GM19468 (cell line): Measurements from ENCODE around the gene XPNPEP1.

Source experiments
- ATAC-seq: cut with Tn5 transposase; IDR thresholded peaks from one replicate; pipeline ENCODE4 v1.9.1; 2021; ENCODE audit warnings: mild to moderate bottlenecking, moderate library complexity, moderate number of reproducible peaks; ENCODE audit not compliant: unreplicated experiment; ENCODE audit errors: extremely low read depth

The XPNPEP1 gene

DNA sequence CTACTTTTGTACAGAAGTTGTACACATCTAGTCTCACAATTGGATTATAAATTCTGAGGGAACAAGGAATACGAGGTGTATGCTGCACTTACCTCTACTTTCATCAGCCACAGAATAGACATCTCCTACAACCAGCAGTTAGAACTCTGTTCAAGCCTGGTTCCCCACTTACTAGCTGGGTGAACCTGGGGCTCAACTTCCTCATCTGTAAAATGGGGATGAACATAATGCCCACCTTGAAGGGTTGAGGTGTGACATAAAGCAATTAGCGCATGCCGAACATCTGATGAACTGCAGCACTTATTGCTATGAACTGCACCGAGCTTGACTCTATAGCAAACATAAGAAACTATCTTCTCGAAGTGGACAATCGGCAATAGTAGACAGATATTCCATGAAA lies 25.3 kb downstream of the XPNPEP1 start:
- ATAC-seq = no peak

GRCh38 chr10:109895848-109896247 lies 27.5 kb downstream of the XPNPEP1 start:
- no peak for ATAC-seq

DNA sequence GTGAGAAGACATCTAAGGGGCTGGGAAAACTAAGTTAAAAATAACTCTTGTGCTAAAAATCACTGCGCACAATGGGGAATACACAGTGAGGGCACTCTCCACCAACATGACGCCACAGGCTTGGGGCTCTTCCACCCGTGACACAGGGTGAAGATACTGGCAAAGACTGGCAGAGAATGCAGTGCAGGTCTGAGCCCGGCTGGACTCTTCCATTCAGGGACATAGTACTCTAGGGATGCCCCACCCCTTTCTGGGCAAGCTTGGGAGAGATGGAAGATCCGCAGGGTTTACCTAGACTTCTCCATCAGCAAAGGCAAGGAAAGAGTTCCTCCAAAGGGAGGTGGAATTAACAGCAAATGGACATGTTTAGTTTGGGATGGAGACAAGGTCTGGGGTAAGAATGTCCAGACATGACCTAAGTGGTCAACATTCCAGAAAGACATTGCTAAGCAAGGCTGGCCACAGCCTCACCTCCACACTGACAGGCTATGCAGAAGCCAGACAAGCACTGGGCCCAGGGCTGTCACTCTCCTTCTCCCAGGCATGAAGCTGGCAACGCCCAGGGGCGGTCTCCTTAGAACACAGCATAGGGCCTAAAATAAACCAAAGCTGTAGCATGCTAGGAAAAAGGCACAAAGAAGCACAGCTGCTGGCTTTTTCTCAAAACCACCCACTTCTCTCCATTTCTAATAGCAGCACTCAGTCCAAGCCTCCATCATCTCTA lies 28.1 kb downstream of the XPNPEP1 start:
- ATAC-seq = no peak

DNA sequence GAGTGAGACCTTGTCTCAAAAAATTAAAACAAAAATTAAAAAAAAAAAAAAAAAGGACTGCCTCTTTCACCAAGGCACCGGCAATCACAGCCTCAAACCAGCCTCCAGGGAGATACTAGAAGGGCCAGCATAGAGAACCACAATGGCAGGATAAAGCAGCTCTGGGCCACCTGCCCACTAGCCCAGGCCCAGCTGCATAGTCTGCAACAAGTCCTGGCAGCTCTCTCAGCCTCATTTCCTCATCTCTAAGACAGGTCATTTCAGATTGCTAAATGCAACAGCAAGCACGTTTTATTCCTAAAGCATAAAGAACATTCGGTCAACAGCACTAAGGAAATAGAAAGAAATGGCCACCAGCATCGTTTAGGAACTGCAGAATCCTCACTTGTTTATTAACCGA lies 28.8 kb downstream of the XPNPEP1 start:
- no peak for ATAC-seq

DNA sequence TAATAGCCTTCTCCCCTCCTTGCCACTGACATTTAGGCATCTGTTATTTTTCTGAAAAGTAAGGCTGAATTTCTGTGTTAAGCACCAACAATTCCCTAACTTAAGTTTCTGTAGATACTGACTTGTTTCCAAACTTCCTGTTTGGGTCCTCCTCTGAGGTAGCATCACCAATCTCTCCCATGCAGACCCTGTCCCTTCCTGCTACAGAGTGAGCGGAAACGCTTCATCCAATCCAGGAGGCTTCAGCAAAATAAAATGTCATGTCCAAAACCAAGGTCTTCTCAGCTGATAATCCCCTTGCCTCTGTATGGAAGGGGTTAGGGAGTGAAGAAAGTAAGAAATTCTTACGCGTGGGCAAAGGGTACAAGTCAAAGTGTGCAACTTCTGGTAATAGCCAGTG lies 29.9 kb downstream of the XPNPEP1 start:
- ATAC-seq = no peak

DNA sequence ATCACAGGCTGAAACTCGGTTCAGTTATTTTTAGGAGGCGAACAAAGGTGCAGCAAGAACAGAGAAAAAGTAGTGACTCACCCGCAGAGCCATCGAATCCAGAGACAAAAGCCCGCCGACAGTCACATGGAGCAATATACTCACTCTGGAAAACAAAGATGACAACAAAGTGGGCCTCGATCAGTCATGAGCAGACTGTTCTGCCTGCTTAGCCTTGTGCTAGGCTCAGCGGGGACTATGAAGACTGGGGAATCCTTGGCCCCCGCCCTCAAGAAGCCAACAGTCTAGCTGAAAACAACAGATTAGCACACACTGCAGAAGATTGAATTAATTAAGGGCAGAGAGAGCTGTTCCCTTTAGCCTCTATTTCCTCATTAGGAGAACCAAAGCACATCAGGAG lies 30.4 kb downstream of the XPNPEP1 start:
- ATAC-seq = no peak

GRCh38 chr10:109892117-109892516 lies 31.2 kb downstream of the XPNPEP1 start:
- ATAC-seq = no peak

DNA sequence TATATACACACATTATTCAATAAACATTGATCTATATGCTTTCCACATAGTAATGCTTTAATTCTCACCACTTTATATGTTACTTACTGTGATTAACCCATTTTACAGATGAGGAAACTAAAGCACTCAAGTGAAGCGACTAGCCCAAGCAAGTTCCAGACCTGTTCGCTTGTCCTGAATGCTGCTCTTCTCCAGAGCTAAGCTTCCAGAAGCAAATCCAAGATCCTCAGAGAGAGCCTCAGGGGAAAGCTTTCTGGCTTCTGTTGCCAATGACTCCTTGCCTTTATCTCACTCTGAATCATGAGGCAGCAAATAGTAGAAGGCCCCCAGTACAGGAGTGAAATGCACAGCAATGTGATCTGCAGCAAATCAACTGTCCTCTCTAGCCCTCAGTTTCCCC lies 32.2 kb downstream of the XPNPEP1 start:
- no peak for ATAC-seq

- ATAC-seq = no peak
Observed at GRCh38 chr10:109889867-109890266, 33.4 kb downstream of the XPNPEP1 start.

DNA sequence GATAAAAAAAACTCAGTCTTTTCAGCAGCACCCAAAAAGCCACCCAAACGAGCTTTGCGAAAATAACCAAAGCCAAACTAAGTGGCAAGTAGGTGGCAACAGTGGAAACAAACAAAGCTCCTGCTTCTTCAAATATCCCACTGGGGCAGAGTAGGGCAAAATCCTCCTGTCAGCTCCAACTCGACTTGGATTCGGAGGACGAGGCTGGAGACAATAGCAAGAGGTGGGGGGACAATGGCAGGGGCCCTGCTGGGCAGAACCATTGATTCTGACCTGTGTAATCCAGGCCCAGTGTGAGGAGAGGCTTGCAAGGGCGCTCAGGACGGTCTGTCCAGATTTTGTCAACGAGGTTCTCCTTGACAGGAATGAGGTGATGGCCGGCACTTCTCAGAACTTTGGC lies 35.5 kb downstream of the XPNPEP1 start:
- no peak for ATAC-seq

GRCh38 chr10:109887243-109887642 lies 36.1 kb downstream of the XPNPEP1 start:
- no peak for ATAC-seq

GRCh38 chr10:109886781-109887140 lies 36.5 kb downstream of the XPNPEP1 start:
- no peak for ATAC-seq

DNA sequence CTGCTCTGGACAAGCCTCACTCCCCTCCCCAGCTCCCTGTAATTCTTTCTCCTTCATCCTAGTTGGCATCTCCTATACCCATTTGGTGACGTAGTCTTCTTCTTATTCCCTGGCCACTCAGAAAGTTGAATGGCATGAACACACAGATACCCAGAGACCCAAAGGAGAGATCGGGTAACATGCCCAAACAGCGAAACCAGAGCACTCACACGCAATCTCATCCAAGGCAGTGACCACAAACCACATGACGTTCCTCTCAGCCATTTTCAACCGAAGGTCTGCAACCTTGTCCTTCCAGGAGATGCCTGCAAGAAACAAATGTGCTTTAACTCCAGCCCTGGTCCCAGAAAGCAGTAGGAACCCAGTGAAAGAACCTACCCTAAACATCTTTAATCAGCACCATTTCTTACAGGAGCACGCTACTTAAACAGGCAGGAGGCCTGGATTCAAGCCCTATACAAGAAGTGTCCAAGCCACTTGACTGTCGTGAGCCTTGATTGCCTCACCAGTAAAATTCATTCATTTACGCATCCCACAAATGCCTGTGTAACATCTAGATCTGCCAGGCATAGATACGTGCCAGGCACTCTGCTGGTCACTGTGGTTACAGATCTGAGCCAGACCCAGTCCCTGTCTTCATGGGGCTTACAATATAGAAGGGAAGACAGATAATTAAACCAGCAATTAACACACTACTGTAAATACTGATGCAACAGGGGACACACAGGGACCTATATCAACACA lies 37.1 kb downstream of the XPNPEP1 start:
- no peak for ATAC-seq

DNA sequence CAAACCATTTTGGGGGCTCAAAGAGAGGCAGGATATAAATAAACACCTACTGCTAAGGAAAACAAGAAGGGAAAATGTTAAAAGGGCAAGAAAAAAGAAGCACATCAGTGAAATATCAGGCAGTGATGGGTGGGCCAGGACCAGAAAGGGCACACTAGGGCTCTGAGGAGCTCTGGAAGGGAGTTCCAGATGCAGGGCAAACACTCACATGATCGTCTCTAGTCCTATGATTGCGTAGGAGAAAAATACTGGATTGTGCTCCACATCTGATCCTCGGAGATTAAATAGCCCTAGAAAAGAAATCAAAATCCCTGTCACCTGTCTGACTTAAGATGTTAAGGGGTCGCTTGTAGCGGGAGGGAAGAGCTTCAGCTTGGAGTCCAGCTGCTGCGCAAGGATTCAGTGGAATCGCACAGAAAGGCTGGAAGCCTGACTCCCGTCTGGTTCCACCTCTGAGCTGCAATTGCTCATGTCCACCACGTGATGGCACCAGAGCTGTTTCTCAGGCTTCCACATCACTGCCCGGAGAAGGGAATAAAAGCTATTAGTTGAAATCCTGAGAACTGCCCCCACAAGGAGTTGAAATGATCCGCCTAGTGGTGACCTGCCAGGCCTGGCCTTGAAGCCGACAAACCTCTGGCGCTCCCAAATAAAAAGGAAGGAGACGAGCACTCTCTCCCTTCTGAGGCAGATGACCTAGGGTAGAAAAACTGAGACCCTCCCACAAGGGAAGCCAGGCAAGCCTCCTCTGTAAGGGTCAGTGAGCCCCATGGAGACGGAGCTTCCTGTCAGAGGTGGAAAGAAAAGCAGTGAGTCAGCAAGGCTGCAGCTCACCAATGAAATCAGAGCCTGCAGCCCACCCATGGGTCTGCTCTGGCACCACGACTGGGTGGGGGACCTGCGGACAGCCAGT lies 39.2 kb downstream of the XPNPEP1 start:
- peak; percentile 55 for ATAC-seq

- no peak for ATAC-seq
Observed at GRCh38 chr10:109882251-109883057, 40.9 kb downstream of the XPNPEP1 start.

- no peak for ATAC-seq
Observed at GRCh38 chr10:109881769-109882057, 41.6 kb downstream of the XPNPEP1 start.

GRCh38 chr10:109880886-109881768 lies 42.2 kb downstream of the XPNPEP1 start:
- peak; percentile 50 for ATAC-seq

GRCh38 chr10:109877546-109877945 lies 45.8 kb downstream of the XPNPEP1 start:
- ATAC-seq = no peak
